Activated CD4-positive, alpha-beta T cell treated with anti-CD3 and anti-CD28 coated beads for 24 hours (primary cell): ENCODE results near the gene MYL5.
"Not testable (repeated sequence)": the region's sequence is repeated elsewhere in the genome, so short reads cannot be mapped to it uniquely, and the experiment has no call there.

ENCODE experiments used
- DNase-seq, 2 donors: peaks; one replicate each; pipeline ENCODE4 v3.0.0-alpha.2; 2020; ENCODE audit warnings: low read depth in 2 of 2

Gene MYL5

DNA sequence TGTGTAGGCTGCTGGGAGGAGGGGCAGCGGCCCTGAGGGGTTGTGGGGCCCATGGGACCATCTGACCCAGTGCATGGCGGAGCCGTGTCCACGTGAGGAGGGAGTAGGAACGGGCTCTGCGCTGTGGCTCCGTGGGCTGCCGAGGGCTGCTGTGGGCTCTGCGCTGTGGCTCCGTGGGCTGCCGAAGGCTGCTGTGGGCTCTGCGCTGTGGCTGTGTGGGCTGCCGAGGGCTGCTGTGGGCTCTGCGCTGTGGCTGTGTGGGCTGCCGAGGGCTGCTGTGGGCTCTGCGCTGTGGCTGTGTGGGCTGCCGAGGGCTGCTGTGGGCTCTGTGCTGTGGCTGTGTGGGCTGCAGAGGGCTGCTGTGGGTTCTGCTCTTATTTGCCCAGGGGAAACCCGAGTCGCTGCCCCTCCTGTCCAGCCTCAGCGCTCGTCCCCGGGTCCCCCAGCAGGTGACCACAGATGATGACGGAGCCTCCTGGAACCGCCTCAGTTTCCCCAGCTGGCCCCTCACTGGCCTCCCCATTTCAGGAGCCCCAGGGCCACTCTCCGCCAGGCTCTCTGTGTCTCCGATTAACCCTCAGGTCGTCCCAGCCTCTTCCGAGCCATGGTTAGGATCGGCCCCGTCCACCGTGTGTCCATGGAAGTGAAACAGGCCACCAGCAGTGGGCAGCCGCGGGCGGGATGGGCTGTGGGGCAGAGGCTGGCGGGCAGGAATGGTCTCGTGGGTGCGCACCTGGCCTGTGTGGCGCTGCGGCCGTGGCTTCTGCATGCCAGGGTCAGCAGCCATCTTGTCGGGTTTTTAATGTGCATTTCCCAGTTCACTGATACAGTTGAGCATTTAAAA is 51.3 kb downstream of the MYL5 start:
- no peak for DNase-seq

DNA sequence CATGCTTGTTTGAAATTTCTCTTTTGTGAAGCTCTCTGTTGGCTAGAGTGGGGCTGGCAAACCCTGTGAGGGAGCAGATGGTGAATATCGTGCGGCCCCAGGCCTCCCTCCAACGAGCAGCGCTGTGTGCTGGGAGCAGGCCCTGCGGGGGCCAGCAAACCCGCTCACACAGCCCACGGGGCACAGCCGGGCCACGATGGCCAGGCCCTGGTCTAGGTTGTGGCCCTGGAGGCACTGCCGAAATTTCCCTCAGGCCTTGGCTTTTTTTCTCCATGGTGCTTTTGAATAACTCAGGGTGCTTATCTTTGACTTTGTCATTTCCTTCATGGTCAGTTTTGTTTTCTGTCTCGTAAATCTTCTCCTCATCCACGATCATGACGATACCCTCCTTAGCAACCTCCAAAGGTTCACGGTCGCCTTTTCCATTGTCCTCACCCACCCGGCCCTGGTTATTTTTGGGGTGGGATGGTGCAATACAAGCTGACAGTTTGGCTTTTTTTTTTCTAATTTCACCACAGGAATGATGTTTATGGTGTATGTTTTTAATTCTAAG is 52.0 kb downstream of the MYL5 start:
- no peak for DNase-seq

DNA sequence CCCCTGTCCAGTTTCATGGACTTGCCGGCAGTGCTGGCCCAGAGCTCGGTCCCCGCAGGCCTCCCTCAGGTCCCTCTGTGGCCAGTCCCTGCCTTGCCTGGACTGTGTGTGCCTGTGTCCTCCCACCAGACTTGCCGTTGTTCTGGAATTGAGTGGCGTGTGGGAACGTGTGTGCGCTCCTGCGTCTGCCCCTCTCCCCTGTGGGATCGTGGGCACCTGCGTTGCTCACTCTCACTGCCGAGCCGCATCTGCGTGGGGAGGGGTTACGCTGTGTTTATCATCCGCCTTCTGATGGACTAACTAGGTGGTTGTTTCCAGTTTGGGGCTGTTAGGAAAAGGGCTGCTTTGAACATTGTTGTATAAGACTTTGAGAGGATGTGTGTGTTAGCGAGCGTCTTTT is 52.5 kb downstream of the MYL5 start:
- no peak for DNase-seq

DNA sequence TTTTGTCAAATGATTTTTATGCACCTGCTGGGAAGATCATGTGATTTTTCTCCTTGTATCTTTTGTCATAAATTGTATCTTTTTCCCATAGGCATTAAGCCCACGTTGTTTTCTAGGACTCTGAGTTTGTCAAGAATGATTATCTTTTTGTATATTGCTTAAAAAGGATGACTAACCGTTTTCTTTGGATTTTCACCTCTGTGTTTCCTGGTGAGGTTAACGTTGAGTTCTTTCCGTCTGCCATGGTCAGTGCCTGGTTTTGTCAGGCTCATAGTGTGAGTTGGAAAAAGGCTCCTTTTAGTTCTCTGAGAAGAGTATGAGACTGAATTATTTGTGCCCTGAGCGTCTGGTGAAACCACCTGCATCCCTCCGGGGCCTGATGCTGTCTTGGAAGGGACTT is 53.2 kb downstream of the MYL5 start:
- DNase-seq: no peak

DNA sequence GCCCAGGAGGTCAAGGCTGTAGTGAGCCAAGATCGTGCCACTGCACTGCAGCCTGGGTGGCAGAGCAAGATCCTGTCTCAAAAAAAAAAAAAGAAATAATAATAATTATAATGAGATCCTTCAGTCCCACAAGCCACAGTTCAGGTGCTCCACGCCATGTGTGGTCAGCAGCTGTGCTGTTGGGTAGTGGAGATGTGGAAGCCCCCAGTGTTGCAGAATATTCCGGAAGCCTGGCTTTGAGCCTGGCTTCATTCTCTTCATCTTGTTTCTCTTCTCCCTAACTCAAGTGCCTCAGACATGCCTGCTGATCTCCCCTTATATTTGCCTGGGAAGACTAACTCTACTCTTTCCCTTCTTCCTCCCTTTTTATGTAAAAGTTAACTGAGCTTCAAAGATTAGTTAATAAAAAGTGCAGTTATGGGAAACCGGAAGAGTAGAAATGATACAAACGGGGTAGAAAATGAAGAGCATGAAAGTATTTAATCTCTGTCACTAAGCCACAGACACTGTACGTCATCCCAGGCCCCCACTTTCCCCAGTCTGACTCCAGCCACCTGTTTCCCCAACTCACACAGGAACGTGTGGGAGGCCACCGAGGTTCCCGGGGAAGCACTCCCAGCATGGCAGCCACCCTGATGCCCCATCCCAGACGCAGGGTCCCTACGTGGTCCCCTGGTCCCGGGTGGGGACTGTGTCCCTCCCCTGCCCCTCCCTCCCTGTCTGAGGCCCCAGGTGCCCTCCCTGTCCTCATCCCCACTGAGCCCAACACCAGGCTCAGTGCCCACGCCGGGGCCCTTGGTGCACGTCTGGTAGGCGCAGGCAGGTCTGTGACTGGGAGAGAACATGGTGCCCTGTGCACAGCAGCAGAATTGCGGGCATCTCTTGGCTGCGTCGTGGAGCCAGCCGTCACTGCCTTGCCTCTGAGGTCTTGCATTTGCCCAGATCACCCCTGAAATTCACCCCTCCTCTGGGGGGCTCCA is 55.3 kb downstream of the MYL5 start:
- DNase-seq: no peak

DNA sequence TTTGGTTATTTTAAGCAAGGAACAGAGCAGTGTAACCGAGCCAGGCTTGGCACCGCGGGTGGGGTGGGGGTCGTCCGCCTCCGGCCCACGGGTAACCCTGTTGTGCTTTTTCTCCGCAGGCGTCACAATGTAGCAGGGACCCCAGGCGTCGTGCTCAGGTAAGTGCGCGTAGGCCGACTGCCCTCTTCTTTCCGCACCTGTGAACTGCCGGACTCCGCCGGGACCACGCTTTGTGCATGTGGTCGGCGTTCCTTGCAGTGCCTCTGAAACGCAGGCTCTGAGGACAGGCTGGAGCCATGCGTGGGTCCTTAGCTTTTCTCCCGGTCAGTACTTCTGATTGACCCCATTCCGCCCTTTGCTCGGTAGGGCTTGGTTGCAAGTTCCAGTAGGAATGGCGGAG is 56.2 kb downstream of the MYL5 start:
- no peak for DNase-seq

DNA sequence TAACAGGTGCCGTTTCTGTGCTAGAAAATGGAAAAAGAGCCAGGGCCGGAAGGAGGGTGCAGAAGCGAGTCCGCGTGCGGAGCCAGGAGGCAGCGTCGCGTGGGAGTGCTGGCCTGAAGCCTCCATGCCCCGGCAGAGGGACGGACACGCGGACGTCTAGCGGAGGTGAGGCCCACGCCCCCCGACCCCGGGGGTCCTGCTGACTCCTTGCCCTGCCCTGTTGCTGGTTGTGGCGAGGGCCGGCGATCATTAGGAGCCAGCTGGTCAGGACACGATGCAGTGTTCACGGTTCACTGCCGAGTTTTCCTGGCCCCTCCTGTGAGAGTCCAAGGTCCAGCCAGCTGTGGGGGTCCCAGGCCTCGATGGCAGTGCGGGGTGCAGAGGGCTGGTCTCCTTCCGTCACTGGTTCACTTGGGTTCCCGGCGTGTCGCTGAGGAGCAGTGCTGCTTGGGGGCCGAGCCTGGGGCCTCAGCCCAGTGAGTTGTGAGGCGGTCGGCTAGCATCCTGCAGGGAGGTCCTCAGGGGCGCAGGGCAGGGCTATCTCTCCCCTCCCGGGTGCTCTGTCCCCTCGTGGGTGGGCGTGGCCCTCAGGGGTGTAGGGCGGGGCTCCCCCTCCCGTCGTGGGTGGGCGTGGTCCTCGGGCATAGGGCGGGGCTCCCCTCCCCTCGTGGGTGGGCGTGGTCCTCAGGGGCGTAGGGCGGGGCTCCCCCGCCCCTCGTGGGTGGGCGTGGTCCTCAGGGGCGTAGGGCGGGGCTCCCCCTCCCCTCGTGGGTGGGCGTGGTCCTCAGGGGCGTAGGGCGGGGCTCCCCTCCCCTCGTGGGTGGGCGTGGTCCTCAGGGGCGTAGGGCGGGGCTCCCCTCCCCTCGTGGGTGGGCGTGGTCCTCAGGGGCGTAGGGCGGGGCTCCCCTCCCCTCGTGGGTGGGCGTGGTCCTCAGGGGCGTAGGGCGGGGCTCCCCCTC is 56.9 kb downstream of the MYL5 start:
- not testable (repeated sequence) for DNase-seq
